ENCODE data around the gene GLMP. TPM values are rescaled to one million over a fixed set of nuclear protein-coding genes. Genes with fewer than 3 reads are reported as not detected.

GLMP gene
- total and polyA plus RNA-seq, 2 donors from 2014 or later, result 52.4 to 154 TPM

GRCh38 chr1:156305215-156305614, 9.7 kb upstream of the GLMP start:
- DNase-seq (peak in 1 of 5 donors; percentile 11), FAIRE-seq (no peak)
- no peak overlapping the region for H3K4me3 ChIP-seq (ENCODE audit: low read length in 3 of 3)
- H3K9ac ChIP-seq (ENCODE audit: low read length in 3 of 3), result no peak overlapping the region
- TF ChIP-seq CTCF (IDR thresholded peaks at IDR 0.05; ENCODE audit: borderline replicate concordance, extremely low read depth, insufficient read depth), result no peak
- H3K27me3 ChIP-seq (ENCODE audit: control insufficient read depth, insufficient read depth, low read length), result no peaks in the 10 kb centered on the region
- H3K36me3 ChIP-seq (ENCODE audit: control insufficient read depth in 2 of 3, insufficient read depth in 3 of 3, low read length in 3 of 3), result peaks cover 5 to 19% (median 16%) of the 10 kb centered on the region in 3 donors
- no peaks in the 10 kb centered on the region for H3K9me3 ChIP-seq (ENCODE audit: control insufficient read depth in 2 of 3, insufficient read depth in 1 of 3, low read length in 3 of 3)
- H3K4me1 ChIP-seq (ENCODE audit: control insufficient read depth in 2 of 3, insufficient read depth in 2 of 3, low read depth in 1 of 3, low read length in 3 of 3), result no peaks in the 10 kb centered on the region
- no peak overlapping the region for H3K27ac ChIP-seq (ENCODE audit: low read depth in 2 of 2, low read length in 2 of 2)
- intact Hi-C loops (cut with DNase I), result no loop called here

- DNase-seq (no peak), FAIRE-seq (no peak)
- H3K36me3 ChIP-seq (ENCODE audit: control insufficient read depth in 2 of 3, insufficient read depth in 3 of 3, low read length in 3 of 3), result peaks cover 2 to 7% (median 4%) of the 10 kb centered on the region in 3 donors
- no peak overlapping the region for H3K4me3 ChIP-seq (ENCODE audit: low read length in 3 of 3)
- no peaks in the 10 kb centered on the region for H3K4me1 ChIP-seq (ENCODE audit: control insufficient read depth in 2 of 3, insufficient read depth in 2 of 3, low read depth in 1 of 3, low read length in 3 of 3)
- intact Hi-C loops (cut with DNase I), result no loop called here
- no peak overlapping the region for H3K9ac ChIP-seq (ENCODE audit: low read length in 3 of 3)
- H3K27ac ChIP-seq (ENCODE audit: low read depth in 2 of 2, low read length in 2 of 2), result no peak overlapping the region
- H3K27me3 ChIP-seq (ENCODE audit: control insufficient read depth, insufficient read depth, low read length), result no peaks in the 10 kb centered on the region
- no peak for TF ChIP-seq CTCF (IDR thresholded peaks at IDR 0.05; ENCODE audit: borderline replicate concordance, extremely low read depth, insufficient read depth)
- H3K9me3 ChIP-seq (ENCODE audit: control insufficient read depth in 2 of 3, insufficient read depth in 1 of 3, low read length in 3 of 3), result no peaks in the 10 kb centered on the region
These were observed 7.8 kb upstream of the GLMP start for GRCh38 chr1:156303241-156303640.

- Histone ChIP-seq H3K9ac (ENCODE audit: low read length in 3 of 3) (no peak within 1 kb of the TSS), H3K27ac (ENCODE audit: low read depth in 2 of 2, low read length in 2 of 2) (no peak within 1 kb of the TSS), H3K27me3 (ENCODE audit: control insufficient read depth, insufficient read depth, low read length) (no peaks in the 10 kb centered on the region), H3K9me3 (ENCODE audit: control insufficient read depth in 2 of 3, insufficient read depth in 1 of 3, low read length in 3 of 3) (no peaks in the 10 kb centered on the region), H3K36me3 (ENCODE audit: control insufficient read depth in 2 of 3, insufficient read depth in 3 of 3, low read length in 3 of 3) (peaks cover 0 to 2% (median 0%) of the 10 kb centered on the region in 3 donors), H3K4me1 (ENCODE audit: control insufficient read depth in 2 of 3, insufficient read depth in 2 of 3, low read depth in 1 of 3, low read length in 3 of 3) (peaks cover 0 to 13% (median 10%) of the 10 kb centered on the region in 3 donors), H3K4me3 (ENCODE audit: low read length in 3 of 3) (no peak within 1 kb of the TSS)
- no peak for TF ChIP-seq CTCF (IDR thresholded peaks at IDR 0.05; ENCODE audit: borderline replicate concordance, extremely low read depth, insufficient read depth)
- FAIRE-seq (no peak), DNase-seq (no peak)
- intact Hi-C loops (cut with DNase I), result no loop called here
These were observed 3.4 kb upstream of the GLMP start, which contains the start of gene VHLL for GRCh38 chr1:156298852-156299357. TSS of gene VHLL (minus strand) at chr1:156299307. CDS start at chr1:156299189, 118 bp downstream.

GRCh38 chr1:156293895-156294294, 1.6 kb downstream of the GLMP start:
- TF ChIP-seq CTCF (IDR thresholded peaks at IDR 0.05; ENCODE audit: borderline replicate concordance, extremely low read depth, insufficient read depth), result no peak
- peaks cover 0 to 2% (median under 1%) of the 10 kb centered on the region in 3 donors for H3K36me3 ChIP-seq (ENCODE audit: control insufficient read depth in 2 of 3, insufficient read depth in 3 of 3, low read length in 3 of 3)
- no peak overlapping the region for H3K27ac ChIP-seq (ENCODE audit: low read depth in 2 of 2, low read length in 2 of 2)
- peaks cover 0 to 20% (median 13%) of the 10 kb centered on the region in 3 donors for H3K4me1 ChIP-seq (ENCODE audit: control insufficient read depth in 2 of 3, insufficient read depth in 2 of 3, low read depth in 1 of 3, low read length in 3 of 3)
- intact Hi-C loops (cut with DNase I), result no loop called here
- H3K4me3 ChIP-seq (ENCODE audit: low read length in 3 of 3), result no peak overlapping the region
- no peaks in the 10 kb centered on the region for H3K27me3 ChIP-seq (ENCODE audit: control insufficient read depth, insufficient read depth, low read length)
- FAIRE-seq (no peak), DNase-seq (no peak)
- H3K9me3 ChIP-seq (ENCODE audit: control insufficient read depth in 2 of 3, insufficient read depth in 1 of 3, low read length in 3 of 3), result no peaks in the 10 kb centered on the region
- no peak overlapping the region for H3K9ac ChIP-seq (ENCODE audit: low read length in 3 of 3)

All from kidney (tissue), 14 donors.